Esophagus muscularis mucosa (tissue), 3 donors: ENCODE measurements around the gene ARHGEF10L.

Experiments used
- CTCF ChIP-seq, 3 experiments: fragments of 200-600 bp in 2 of 3; fragments of 450-650 bp in 1 of 3; sonication (generic) in 2 of 3; IDR thresholded peaks; one replicate each; pipeline ENCODE4 v1.5.1; 2017 to 2019; ENCODE audit warnings: antibody characterized with exemption in 3 of 3, mild to moderate bottlenecking in 2 of 3, moderate library complexity in 1 of 3
- POLR2A ChIP-seq: fragments of 450-650 bp; IDR thresholded peaks from one replicate; pipeline ENCODE4 v1.6.1; 2017; ENCODE audit warnings: antibody characterized with exemption, moderate library complexity, mild to moderate bottlenecking, low read depth

GRCh38 chr1:17513131-17513530 is 26.4 kb upstream of the ARHGEF10L start:
- TF ChIP-seq POLR2A, result no peak
- no peak for TF ChIP-seq CTCF (IDR thresholded peaks at IDR 0.05)
